B cell (primary cell): ENCODE results near the gene NGEF. TPM values are rescaled to one million over a fixed set of nuclear protein-coding genes. Genes with fewer than 3 reads are reported as not detected.

Experiments
- ATAC-seq: fragments of 200-7000 bp; cut with Tn5 transposase; one replicate; pipeline ENCODE4 v1.10.0; 2021; ENCODE audit warnings: low read depth, mild to moderate bottlenecking, moderate number of reproducible peaks, moderate library complexity
- CTCF ChIA-PET: fragments of 350-600 bp; sonication (Branson Sonifier 250); formaldehyde crosslinking; loops from one replicate; lab custom pipeline; 2021; ENCODE audit warnings: antibody characterized with exemption, inconsistent platforms; lab: Charles Lee
- POLR2A ChIA-PET: fragments of 350-600 bp; sonication (Branson Sonifier 250); formaldehyde crosslinking; loops from one replicate; lab custom pipeline; 2021; ENCODE audit warnings: antibody characterized with exemption; lab: Charles Lee
- DNase-seq: peaks from one replicate; pipeline ENCODE4 v3.0.0; 2013
- H2AFZ ChIP-seq: 2 replicates; pipeline ENCODE4 v1.6.1; 2012; ENCODE audit warnings: mild to moderate bottlenecking, low read depth, low read length; ENCODE audit not compliant: insufficient read depth, poor library complexity, severe bottlenecking
- H3K27ac ChIP-seq, 2 donors: 1 replicate in 1 of 2; 2 replicates in 1 of 2; pipeline ENCODE4 v1.5.1; 2012 to 2013; ENCODE audit warnings: low read length in 2 of 2, mild to moderate bottlenecking in 2 of 2, moderate library complexity in 1 of 2
- H3K27me3 ChIP-seq, 4 experiments: fragments of 200-600 bp in 1 of 4; sonication (generic) in 1 of 4; replicated peaks in 1 of 4; 1 replicate in 2 of 4; 2 replicates in 2 of 4; pipeline versions ENCODE4 v1.6.1 to v1.7.0; 2013 to 2016; ENCODE audit warnings: low read length in 3 of 4, mild to moderate bottlenecking in 2 of 4, mixed read lengths in 1 of 4, moderate library complexity in 1 of 4; ENCODE audit not compliant: insufficient read depth in 4 of 4, control insufficient read depth in 3 of 4; ENCODE audit errors: control extremely low read depth in 1 of 4
- H3K36me3 ChIP-seq, 2 experiments: replicated peaks in 1 of 2; 1 replicate in 1 of 2; 2 replicates in 1 of 2; pipeline versions ENCODE4 v1.6.1 to v1.7.1; 2013; ENCODE audit warnings: low read length in 1 of 2; ENCODE audit not compliant: insufficient read depth in 2 of 2, control insufficient read depth in 1 of 2; ENCODE audit errors: control extremely low read depth in 1 of 2, extremely low read depth in 1 of 2
- H3K4me1 ChIP-seq, 2 donors: fragments of 200-600 bp in 1 of 2; sonication (generic) in 1 of 2; 1 replicate in 1 of 2; 2 replicates in 1 of 2; pipeline versions ENCODE4 v1.5.1 to v1.6.1; 2013 to 2017; ENCODE audit warnings: low read length in 2 of 2; ENCODE audit not compliant: control insufficient read depth in 2 of 2, insufficient read depth in 2 of 2
- H3K4me2 ChIP-seq: replicated peaks from 2 replicates; pipeline ENCODE3; 2012; ENCODE audit warnings: mild to moderate bottlenecking, low read depth, low read length; ENCODE audit not compliant: poor library complexity, severe bottlenecking
- H3K4me3 ChIP-seq, 5 experiments: fragments of 200-600 bp in 1 of 5; sonication (generic) in 1 of 5; 1 replicate in 3 of 5; 2 replicates in 2 of 5; pipeline versions ENCODE4 v1.5.1 to v1.7.0; 2011 to 2016; ENCODE audit warnings: low read length in 4 of 5, mild to moderate bottlenecking in 4 of 5, low read depth in 2 of 5, control low read depth in 1 of 5, moderate library complexity in 1 of 5; ENCODE audit not compliant: insufficient read depth in 1 of 5; ENCODE audit errors: control extremely low read depth in 1 of 5, extremely low read depth in 1 of 5
- H3K79me2 ChIP-seq: fragments of 200-600 bp; sonication (generic); one replicate; pipeline ENCODE4 v1.6.0; 2016; ENCODE audit warnings: low read length; ENCODE audit not compliant: control insufficient read depth, insufficient read depth
- H3K9ac ChIP-seq: fragments of 200-600 bp; sonication (generic); 2 replicates; pipeline ENCODE4 v1.6.1; 2017; ENCODE audit warnings: mild to moderate bottlenecking, low read length, moderate library complexity
- H3K9me3 ChIP-seq, 3 donors: one replicate each; pipeline versions ENCODE4 v1.6.1 to v1.7.1; 2013; ENCODE audit warnings: low read length in 2 of 3; ENCODE audit not compliant: control insufficient read depth in 2 of 3, insufficient read depth in 1 of 3; ENCODE audit errors: control extremely low read depth in 1 of 3
- H4K20me1 ChIP-seq: 2 replicates; pipeline ENCODE4 v1.6.0; 2012; ENCODE audit warnings: mild to moderate bottlenecking, low read length; ENCODE audit not compliant: insufficient read depth, control insufficient read depth, poor library complexity, severe bottlenecking
- H3K27ac Mint-ChIP-seq: one replicate; pipeline ENCODE4 v1.8.0; 2021; ENCODE audit warnings: mixed read lengths
- H3K27me3 Mint-ChIP-seq: one replicate; pipeline ENCODE4 v1.8.0; 2021; ENCODE audit warnings: mixed read lengths
- H3K4me1 Mint-ChIP-seq: one replicate; pipeline ENCODE4 v1.8.0; 2021; ENCODE audit warnings: mixed read lengths
- H3K4me3 Mint-ChIP-seq: one replicate; pipeline ENCODE4 v1.8.0; 2021; ENCODE audit warnings: mixed read lengths
- H3K9me3 Mint-ChIP-seq: one replicate; pipeline ENCODE4 v1.8.0; 2022; ENCODE audit warnings: mixed read lengths; ENCODE audit not compliant: insufficient read depth
- CTCF ChIP-seq: fragments of 200-600 bp; IDR thresholded peaks from one replicate; pipeline ENCODE4 v1.8.0; 2022; ENCODE audit warnings: antibody characterized with exemption, mild to moderate bottlenecking
- EZH2 ChIP-seq: IDR thresholded peaks from 2 replicates; pipeline ENCODE4 v1.6.1; 2012; ENCODE audit warnings: borderline replicate concordance, low read depth, mild to moderate bottlenecking, moderate library complexity, low read length; ENCODE audit not compliant: insufficient read depth, poor library complexity, severe bottlenecking
- WGBS: methylation state at CpG from one replicate; pipeline ENCODE4 v1.1.5; 2013; ENCODE audit warnings: missing lambda C conversion rate; ENCODE audit not compliant: insufficient coverage; 5-methylcytosine and 5-hydroxymethylcytosine counted together
- intact Hi-C: fragments of 100-400 bp; cut with micrococcal nuclease; formaldehyde crosslinking; loops from one replicate; pipeline ENCODE4 v1.10.0; 2022
- polyA plus RNA-seq: library from polyadenylated mRNA; depleted of rRNA; stranded (reverse); fragments of >200 nt; gene quantifications from 2 replicates; pipeline ENCODE4 v1.2.3, GENCODE V29; 2012
- total RNA-seq, 2 donors: library from RNA; stranded (reverse); fragments of 120-200 nt in 1 of 2; gene quantifications; 1 replicate in 1 of 2; 2 replicates in 1 of 2; pipeline versions ENCODE4 v1.2.3 to v1.2.4, GENCODE V29; 2013 to 2022

Gene NGEF
- total and polyA plus RNA-seq, 2 donors (not counting 1 experiment from before 2014, with no cell fraction given) = not detected

- Mint-ChIP-seq H3K4me3 (no peak overlapping the region), H3K27ac (no peak overlapping the region), H3K27me3 (peaks cover 10% of the 10 kb centered on the region), H3K9me3 (no peaks in the 10 kb centered on the region), H3K4me1 (peaks cover 10% of the 10 kb centered on the region)
- no peak overlapping the region for H2AFZ ChIP-seq
- H3K79me2 ChIP-seq = no peaks in the 10 kb centered on the region
- intact Hi-C loops = no loop called here
- ChIA-PET POLR2A (no interaction called here), CTCF (interaction anchor here (1.4 kb wide), 1 partner anchor 47 kb away, joined by 3 read pairs; no protein-coding TSS in a partner anchor)
- TF ChIP-seq EZH2 = no peak
- no peak for TF ChIP-seq CTCF
- H4K20me1 ChIP-seq = no peaks in the 10 kb centered on the region
- no peaks in the 10 kb centered on the region for H3K9me3 ChIP-seq
- no peak overlapping the region for H3K4me3 ChIP-seq
- no peak overlapping the region for H3K9ac ChIP-seq
- WGBS = 100% methylated on average over 1 of the region's 3 CpGs
- no peak overlapping the region for H3K4me2 ChIP-seq
- H3K36me3 ChIP-seq = no peaks in the 10 kb centered on the region
- no peak overlapping the region for H3K27ac ChIP-seq
- no peak for ATAC-seq
- H3K27me3 ChIP-seq = no peaks in the 10 kb centered on the region
- peaks cover 7 to 11% of the 10 kb centered on the region in 2 donors for H3K4me1 ChIP-seq
- DNase-seq = no peak
Measured at GRCh38 chr2:233007739-233008138, 5.3 kb downstream of the NGEF start.

GRCh38 chr2:233007270-233007669 lies 5.8 kb downstream of the NGEF start:
- Mint-ChIP-seq H3K27me3 (peaks cover 10% of the 10 kb centered on the region), H3K9me3 (no peaks in the 10 kb centered on the region), H3K4me3 (no peak overlapping the region), H3K4me1 (peaks cover 7% of the 10 kb centered on the region), H3K27ac (no peak overlapping the region)
- Histone ChIP-seq H3K79me2 (no peaks in the 10 kb centered on the region), H3K27ac (no peak overlapping the region), H3K27me3 (no peaks in the 10 kb centered on the region), H3K9me3 (no peaks in the 10 kb centered on the region), H3K9ac (no peak overlapping the region), H2AFZ (no peak overlapping the region), H3K4me1 (peaks cover 6 to 7% of the 10 kb centered on the region in 2 donors), H3K36me3 (no peaks in the 10 kb centered on the region), H3K4me3 (no peak overlapping the region), H3K4me2 (no peak overlapping the region), H4K20me1 (no peaks in the 10 kb centered on the region)
- intact Hi-C loops = no loop called here
- no peak for TF ChIP-seq EZH2
- TF ChIP-seq CTCF = no peak
- WGBS = 72% methylated on average over 4 of the region's 7 CpGs
- ATAC-seq = no peak
- POLR2A ChIA-PET = no interaction called here
- CTCF ChIA-PET = no interaction called here
- DNase-seq = no peak
